ENCODE measurements around the gene LAPTM5. TPM values are rescaled to one million over a fixed set of nuclear protein-coding genes. Genes with fewer than 3 reads are reported as not detected.

The LAPTM5 gene
- polyA plus RNA-seq, 3 donors from 2014 or later, result 464 to 744 (median 541) TPM

GRCh38 chr1:30708361-30708728, 49.2 kb downstream of the LAPTM5 start:
- H3K4me3 Mint-ChIP-seq, result no peak overlapping the region
- peaks cover 7 to 16% (median 10%) of the 10 kb centered on the region in 3 donors for H3K27me3 Mint-ChIP-seq (ENCODE audit: low read depth in 3 of 3)
- H3K4me1 Mint-ChIP-seq, result no peaks in the 10 kb centered on the region
- no peaks in the 10 kb centered on the region for H3K36me3 Mint-ChIP-seq
- no peak for DNase-seq
- H3K27ac Mint-ChIP-seq, result no peak overlapping the region
- no peaks in the 10 kb centered on the region for H3K9me3 Mint-ChIP-seq

GRCh38 chr1:30707412-30708360, 49.9 kb downstream of the LAPTM5 start:
- Mint-ChIP-seq H3K4me3 (no peak overlapping the region), H3K9me3 (no peaks in the 10 kb centered on the region), H3K36me3 (no peaks in the 10 kb centered on the region), H3K27me3 (ENCODE audit: low read depth in 3 of 3) (peaks cover 6 to 15% (median 8%) of the 10 kb centered on the region in 3 donors), H3K4me1 (no peaks in the 10 kb centered on the region), H3K27ac (no peak overlapping the region)
- peak in 2 of 3 donors; percentile 28 to 33 for DNase-seq

- Mint-ChIP-seq H3K27me3 (ENCODE audit: low read depth in 3 of 3) (peaks cover 4 to 12% (median 6%) of the 10 kb centered on the region in 3 donors), H3K36me3 (no peaks in the 10 kb centered on the region), H3K4me3 (no peak overlapping the region), H3K9me3 (no peaks in the 10 kb centered on the region), H3K4me1 (no peaks in the 10 kb centered on the region), H3K27ac (no peak overlapping the region)
- no peak for DNase-seq
Measured at GRCh38 chr1:30706528-30706927, 51.0 kb downstream of the LAPTM5 start.

GRCh38 chr1:30705698-30706097, 51.9 kb downstream of the LAPTM5 start:
- Mint-ChIP-seq H3K4me3 (no peak overlapping the region), H3K36me3 (no peaks in the 10 kb centered on the region), H3K27ac (peak overlapping the region in 1 of 6 donors; percentile 16), H3K27me3 (ENCODE audit: low read depth in 3 of 3) (peaks cover 4 to 9% (median 6%) of the 10 kb centered on the region in 3 donors), H3K4me1 (no peaks in the 10 kb centered on the region), H3K9me3 (no peaks in the 10 kb centered on the region)
- no peak for DNase-seq

- H3K27ac Mint-ChIP-seq, result no peak overlapping the region
- H3K36me3 Mint-ChIP-seq, result no peaks in the 10 kb centered on the region
- H3K27me3 Mint-ChIP-seq (ENCODE audit: low read depth in 3 of 3), result peaks cover 3 to 4% (median 3%) of the 10 kb centered on the region in 3 donors
- H3K9me3 Mint-ChIP-seq, result no peaks in the 10 kb centered on the region
- no peak for DNase-seq
- H3K4me3 Mint-ChIP-seq, result no peak overlapping the region
- no peaks in the 10 kb centered on the region for H3K4me1 Mint-ChIP-seq
Measured at GRCh38 chr1:30704765-30705509, 52.6 kb downstream of the LAPTM5 start.

GRCh38 chr1:30704271-30704670, 53.3 kb downstream of the LAPTM5 start:
- no peaks in the 10 kb centered on the region for H3K9me3 Mint-ChIP-seq
- H3K36me3 Mint-ChIP-seq, result no peaks in the 10 kb centered on the region
- no peak overlapping the region for H3K27ac Mint-ChIP-seq
- H3K4me1 Mint-ChIP-seq, result no peaks in the 10 kb centered on the region
- H3K27me3 Mint-ChIP-seq (ENCODE audit: low read depth in 3 of 3), result peaks cover 3 to 5% (median 3%) of the 10 kb centered on the region in 3 donors
- no peak overlapping the region for H3K4me3 Mint-ChIP-seq
- no peak for DNase-seq

DNA sequence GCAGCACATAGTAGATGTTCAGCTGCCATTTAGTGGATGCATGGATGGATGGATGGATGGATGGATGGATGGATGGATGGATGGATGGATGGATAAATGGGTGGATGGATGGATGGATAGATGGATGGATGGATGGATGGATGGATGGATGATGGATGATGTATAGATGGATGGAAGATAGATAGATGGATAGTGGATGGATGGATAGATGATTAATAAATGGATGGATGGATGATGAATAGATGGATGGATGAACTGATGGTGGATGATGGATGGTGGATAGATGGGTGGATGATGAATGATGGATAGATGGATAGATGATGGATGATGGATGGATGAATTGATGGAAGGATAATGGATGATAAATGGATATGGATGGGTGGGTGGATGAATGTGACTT, 54.8 kb downstream of the LAPTM5 start:
- Mint-ChIP-seq H3K36me3 (no peaks in the 10 kb centered on the region), H3K27ac (no peak overlapping the region), H3K4me3 (no peak overlapping the region), H3K9me3 (no peaks in the 10 kb centered on the region), H3K4me1 (no peaks in the 10 kb centered on the region), H3K27me3 (ENCODE audit: low read depth in 3 of 3) (peaks cover 3 to 7% (median 3%) of the 10 kb centered on the region in 3 donors)
- no peak for DNase-seq

GRCh38 chr1:30701258-30701633, 56.3 kb downstream of the LAPTM5 start:
- no peak for DNase-seq
- no peaks in the 10 kb centered on the region for H3K4me1 Mint-ChIP-seq

DNA sequence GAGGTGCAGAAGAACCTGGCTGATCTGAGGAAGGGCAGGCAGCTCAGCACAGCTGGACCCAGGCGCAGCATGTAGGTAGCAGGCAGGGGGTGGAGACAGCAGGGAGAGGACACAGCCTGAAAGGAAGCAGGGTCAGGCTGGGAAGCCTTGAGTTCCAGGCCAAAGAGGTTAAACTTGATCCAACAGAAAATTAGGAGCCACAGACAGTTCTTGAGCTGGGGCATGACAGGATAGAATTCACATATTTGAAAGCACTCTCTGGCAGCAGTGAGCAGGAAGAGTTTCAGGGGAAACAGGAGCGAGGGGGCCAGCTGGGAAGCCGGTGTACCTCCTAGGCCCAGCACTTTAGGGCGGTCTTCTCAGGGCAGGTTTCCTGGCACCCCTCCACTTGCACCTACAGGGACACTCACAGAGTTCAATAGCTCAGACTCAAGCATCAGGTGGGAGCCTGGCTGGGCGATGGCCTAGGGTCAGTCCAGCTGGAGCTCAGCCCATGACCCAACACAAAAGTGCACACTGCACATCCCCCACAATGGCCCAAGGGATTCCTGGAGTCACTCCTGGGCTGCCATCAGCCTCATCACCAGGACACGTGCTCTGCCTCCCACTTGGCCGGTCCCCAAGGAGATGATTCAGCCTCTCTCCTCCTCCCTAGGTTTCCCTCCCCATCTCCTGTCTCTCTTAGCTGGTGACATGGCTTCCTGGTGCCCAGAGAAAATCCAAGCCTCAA, 56.9 kb downstream of the LAPTM5 start:
- H3K27me3 Mint-ChIP-seq (ENCODE audit: low read depth in 3 of 3), result peaks cover 0 to 5% (median under 1%) of the 10 kb centered on the region in 3 donors
- DNase-seq, result no peak
- no peaks in the 10 kb centered on the region for H3K4me1 Mint-ChIP-seq

More at GRCh38 chr1:30701258-30701633, 56.3 kb downstream of the LAPTM5 start:
- Mint-ChIP-seq H3K27me3 (ENCODE audit: low read depth in 3 of 3) (peaks cover 0 to 7% (median 3%) of the 10 kb centered on the region in 3 donors), H3K9me3 (no peaks in the 10 kb centered on the region), H3K27ac (no peak overlapping the region), H3K36me3 (no peaks in the 10 kb centered on the region), H3K4me3 (no peak overlapping the region)

GRCh38 chr1:30699762-30700161, 57.8 kb downstream of the LAPTM5 start:
- peaks cover 0 to 5% (median 4%) of the 10 kb centered on the region in 3 donors for H3K27me3 Mint-ChIP-seq (ENCODE audit: low read depth in 3 of 3)
- no peaks in the 10 kb centered on the region for H3K4me1 Mint-ChIP-seq
- no peaks in the 10 kb centered on the region for H3K9me3 Mint-ChIP-seq
- DNase-seq, result no peak
- H3K4me3 Mint-ChIP-seq, result no peak overlapping the region
- H3K36me3 Mint-ChIP-seq, result peaks cover 0 to 3% (median 0%) of the 10 kb centered on the region in 3 donors
- no peak overlapping the region for H3K27ac Mint-ChIP-seq

More for the DNA sequence above, 56.9 kb downstream of the LAPTM5 start:
- Mint-ChIP-seq H3K36me3 (no peaks in the 10 kb centered on the region), H3K4me3 (no peak overlapping the region), H3K9me3 (no peaks in the 10 kb centered on the region), H3K27ac (no peak overlapping the region)

DNA sequence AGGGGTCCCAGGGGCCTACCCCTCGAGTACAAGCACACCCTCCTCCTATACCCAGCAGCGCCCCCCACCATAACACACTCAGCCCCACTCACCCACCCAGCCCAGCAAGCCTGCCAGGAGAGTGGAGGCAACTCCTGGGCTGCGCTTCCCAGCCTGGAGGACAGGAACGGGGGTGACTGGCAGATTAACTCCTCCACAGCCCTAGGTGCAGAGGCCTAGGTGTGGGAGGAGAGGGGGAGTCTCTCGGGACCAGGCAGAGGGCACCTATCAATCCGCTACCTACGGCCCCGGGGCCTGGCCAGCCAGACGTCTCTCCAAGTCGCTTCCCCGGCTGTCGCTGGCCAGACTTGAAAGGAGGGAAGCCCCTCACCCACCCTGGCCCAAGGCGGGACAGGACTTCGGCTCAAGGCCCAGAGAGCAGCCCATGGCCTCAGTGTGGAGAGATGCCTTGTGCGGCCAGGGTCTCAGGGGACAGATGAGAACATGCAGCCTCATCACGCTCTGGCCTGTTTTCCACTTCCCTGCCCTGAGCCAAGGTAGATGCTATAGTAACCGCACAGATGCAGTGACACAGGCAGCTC, 59.1 kb downstream of the LAPTM5 start:
- H3K36me3 Mint-ChIP-seq, result peaks cover 0 to 3% (median 0%) of the 10 kb centered on the region in 3 donors
- H3K27me3 Mint-ChIP-seq (ENCODE audit: low read depth in 3 of 3), result peaks cover 0 to 6% (median 5%) of the 10 kb centered on the region in 3 donors
- no peak overlapping the region for H3K27ac Mint-ChIP-seq
- no peaks in the 10 kb centered on the region for H3K9me3 Mint-ChIP-seq
- H3K4me1 Mint-ChIP-seq, result no peaks in the 10 kb centered on the region
- DNase-seq, result no peak
- H3K4me3 Mint-ChIP-seq, result no peak overlapping the region

GRCh38 chr1:30697571-30698376, 59.8 kb downstream of the LAPTM5 start:
- Mint-ChIP-seq H3K27me3 (ENCODE audit: low read depth in 3 of 3) (peaks cover 0 to 6% (median 5%) of the 10 kb centered on the region in 3 donors), H3K9me3 (no peaks in the 10 kb centered on the region), H3K4me3 (no peak overlapping the region), H3K36me3 (peaks cover 0 to 3% (median 0%) of the 10 kb centered on the region in 3 donors), H3K27ac (no peak overlapping the region), H3K4me1 (no peaks in the 10 kb centered on the region)
- no peak for DNase-seq

GRCh38 chr1:30696831-30697230, 60.7 kb downstream of the LAPTM5 start:
- H3K9me3 Mint-ChIP-seq, result no peaks in the 10 kb centered on the region
- no peak overlapping the region for H3K4me3 Mint-ChIP-seq
- DNase-seq, result no peak
- no peaks in the 10 kb centered on the region for H3K4me1 Mint-ChIP-seq
- H3K36me3 Mint-ChIP-seq, result peaks cover 0 to 3% (median 0%) of the 10 kb centered on the region in 3 donors
- H3K27ac Mint-ChIP-seq, result no peak overlapping the region
- H3K27me3 Mint-ChIP-seq (ENCODE audit: low read depth in 3 of 3), result peaks cover 4 to 6% (median 5%) of the 10 kb centered on the region in 3 donors

Data from immature natural killer cell (primary cell).